IMR-90 (cell line): ENCODE results near the gene VCL. TPM values are rescaled to one million over a fixed set of nuclear protein-coding genes. Genes with fewer than 3 reads are reported as not detected.

Experiments used
- ATAC-seq: fragments of 200-7000 bp; cut with Tn5 transposase; 2 replicates; pipeline ENCODE4 v1.9.1; 2020; ENCODE audit warnings: low read depth, mild to moderate bottlenecking, moderate library complexity
- BruUV-seq: library from RNA; stranded (reverse); fragments of 400-500 nt; replicated peaks from 2 replicates; lab custom pipeline; 2021; lab: Mats Ljungman, UMichigan
- CTCF ChIA-PET: fragments of 300-600 bp; formaldehyde crosslinking; extraction: SDS; loops from one replicate; lab custom pipeline; 2021; ENCODE audit warnings: antibody characterized with exemption; lab: Yijun Ruan, JAX
- POLR2A ChIA-PET: fragments of 300-600 bp; sonication (Branson Sonifier 250); formaldehyde crosslinking; loops from one replicate; lab custom pipeline; 2022; ENCODE audit warnings: antibody characterized with exemption; ENCODE audit not compliant: unreplicated experiment; lab: Charles Lee
- DNase-seq: peaks from one replicate; pipeline ENCODE4 v3.0.0; 2013
- H2AFZ ChIP-seq: replicated peaks from 2 replicates; pipeline ENCODE3; 2013; ENCODE audit warnings: low read length, mild to moderate bottlenecking; ENCODE audit not compliant: poor library complexity
- H2AK5ac ChIP-seq: 2 replicates; pipeline ENCODE4 v1.6.1; 2013; ENCODE audit warnings: low read depth, low read length, inconsistent platforms
- H2AK9ac ChIP-seq: replicated peaks from 2 replicates; pipeline ENCODE3; 2013; ENCODE audit warnings: mild to moderate bottlenecking, low read depth, low read length, moderate library complexity; ENCODE audit not compliant: poor library complexity
- H2BK120ac ChIP-seq: 2 replicates; pipeline ENCODE4 v1.6.1; 2013; ENCODE audit warnings: low read depth, low read length, inconsistent platforms
- H2BK15ac ChIP-seq: 3 replicates; pipeline ENCODE4 v1.6.1; 2013; ENCODE audit warnings: low read depth, low read length, inconsistent platforms
- H2BK20ac ChIP-seq: 2 replicates; pipeline ENCODE4 v1.6.1; 2013; ENCODE audit warnings: low read depth, mild to moderate bottlenecking, inconsistent platforms, low read length, moderate library complexity
- H2BK5ac ChIP-seq: 2 replicates; pipeline ENCODE4 v1.6.1; 2013; ENCODE audit warnings: mild to moderate bottlenecking, low read depth, low read length, inconsistent platforms; ENCODE audit not compliant: poor library complexity, severe bottlenecking
- H3K14ac ChIP-seq: replicated peaks from 2 replicates; pipeline ENCODE4 v1.6.1; 2013; ENCODE audit warnings: low read depth, low read length, inconsistent platforms
- H3K18ac ChIP-seq: 2 replicates; pipeline ENCODE4 v1.6.1; 2013; ENCODE audit warnings: low read depth, low read length, control low read depth
- H3K23ac ChIP-seq: 2 replicates; pipeline ENCODE4 v1.6.1; 2013; ENCODE audit warnings: low read depth, low read length, inconsistent platforms
- H3K27ac ChIP-seq: 2 replicates; pipeline ENCODE4 v1.5.1; 2013; ENCODE audit warnings: mild to moderate bottlenecking, control low read depth, low read length; ENCODE audit not compliant: insufficient read depth
- H3K27me3 ChIP-seq: 2 replicates; pipeline ENCODE4 v1.6.1; 2013; ENCODE audit warnings: low read length; ENCODE audit not compliant: control insufficient read depth, insufficient read depth
- H3K36me3 ChIP-seq: 2 replicates; pipeline ENCODE4 v1.6.1; 2013; ENCODE audit warnings: low read length, mixed read lengths; ENCODE audit not compliant: control insufficient read depth, insufficient read depth
- H3K4ac ChIP-seq: 2 replicates; pipeline ENCODE4 v1.6.1; 2013; ENCODE audit warnings: low read depth, low read length, inconsistent platforms
- H3K4me1 ChIP-seq: 2 replicates; pipeline ENCODE4 v1.6.1; 2013; ENCODE audit warnings: low read length, mixed read lengths; ENCODE audit not compliant: control insufficient read depth, insufficient read depth
- H3K4me2 ChIP-seq: 2 replicates; pipeline ENCODE4 v1.6.1; 2013; ENCODE audit warnings: low read depth, mild to moderate bottlenecking, control low read depth, low read length, moderate library complexity
- H3K4me3 ChIP-seq: 2 replicates; pipeline ENCODE4 v1.5.1; 2013; ENCODE audit warnings: low read depth, mild to moderate bottlenecking, control low read depth, low read length, moderate library complexity; ENCODE audit not compliant: insufficient read depth
- H3K56ac ChIP-seq: 2 replicates; pipeline ENCODE4 v1.6.1; 2013; ENCODE audit warnings: low read length, inconsistent platforms; ENCODE audit not compliant: insufficient read depth; ENCODE audit errors: extremely low read depth
- H3K79me1 ChIP-seq, 2 experiments: 2 replicates each; pipeline ENCODE4 v1.6.1; 2013; ENCODE audit warnings: low read length in 2 of 2, inconsistent platforms in 1 of 2, low read depth in 1 of 2
- H3K9ac ChIP-seq: 2 replicates; pipeline ENCODE4 v1.6.1; 2013; ENCODE audit warnings: low read depth, low read length, control low read depth
- H3K9me1 ChIP-seq: 2 replicates; pipeline ENCODE4 v1.6.1; 2013; ENCODE audit warnings: low read length, inconsistent platforms; ENCODE audit not compliant: insufficient read depth
- H3K9me3 ChIP-seq: 2 replicates; pipeline ENCODE4 v1.6.1; 2013; ENCODE audit warnings: low read length; ENCODE audit not compliant: control insufficient read depth, insufficient read depth
- H4K20me1 ChIP-seq: 2 replicates; pipeline ENCODE4 v1.6.1; 2013; ENCODE audit warnings: low read length, inconsistent platforms; ENCODE audit not compliant: insufficient read depth
- H4K5ac ChIP-seq: 2 replicates; pipeline ENCODE4 v1.6.1; 2013; ENCODE audit warnings: mild to moderate bottlenecking, low read depth, low read length, control low read depth
- H4K8ac ChIP-seq, 2 experiments: 2 replicates each; pipeline ENCODE4 v1.6.1; 2013; ENCODE audit warnings: low read depth in 2 of 2, low read length in 2 of 2, control low read depth in 1 of 2, inconsistent platforms in 1 of 2
- H4K91ac ChIP-seq: 2 replicates; pipeline ENCODE4 v1.6.1; 2013; ENCODE audit warnings: low read depth, low read length, inconsistent platforms; ENCODE audit not compliant: insufficient read depth
- ELK1 ChIP-seq: fragments of 150-350 bp; IDR thresholded peaks from 2 replicates; pipeline ENCODE4 v1.6.1; 2016; ENCODE audit warnings: low read depth, mild to moderate bottlenecking, low read length, moderate library complexity, borderline replicate concordance
- MAFK ChIP-seq: IDR thresholded peaks from 2 replicates; pipeline ENCODE4 v1.6.1; 2012; ENCODE audit warnings: low read depth, low read length, improper control_type of control experiment
- RCOR1 ChIP-seq: IDR thresholded peaks from 2 replicates; pipeline ENCODE4 v1.6.1; 2012; ENCODE audit warnings: mild to moderate bottlenecking, low read length, improper control_type of control experiment; ENCODE audit not compliant: insufficient replicate concordance
- SMC3 ChIP-seq: fragments of 150-350 bp; IDR thresholded peaks from 2 replicates; pipeline ENCODE4 v1.6.1; 2016; ENCODE audit warnings: low read depth, mild to moderate bottlenecking, antibody characterized with exemption, low read length, moderate library complexity
- WGBS, 2 experiments: methylation state at CpG; one replicate each; pipeline versions ENCODE4 v1.1.5 to v1.1.7; 2013; ENCODE audit warnings: missing lambda C conversion rate in 2 of 2; ENCODE audit not compliant: insufficient read length in 1 of 2; ENCODE audit errors: extremely low coverage in 2 of 2; 5-methylcytosine and 5-hydroxymethylcytosine counted together
- dilution Hi-C: fragments of 300-500 bp; cut with HindIII; formaldehyde crosslinking; loops from one replicate; pipeline ENCODE4 v1.14.3; 2018; ENCODE audit warnings: low sequenced_read_pairs; ENCODE audit not compliant: unreplicated experiment
- in situ Hi-C: fragments of 300-500 bp; cut with MboI; formaldehyde crosslinking; loops from 3 replicates; pipeline ENCODE4 v1.14.3; 2019; ENCODE audit warnings: low sequenced_read_pairs, inconsistent platforms, mixed read lengths
- intact Hi-C: fragments of 100-400 bp; cut with micrococcal nuclease; formaldehyde crosslinking; loops from 2 replicates; pipeline ENCODE4 v1.10.0; 2022
- polyA plus RNA-seq, 3 experiments: library from polyadenylated mRNA; depleted of rRNA; stranded (reverse); fragments of >200 nt; gene quantifications; 2 replicates each; pipeline ENCODE4 v1.2.3, GENCODE V29; 2012; ENCODE audit warnings: low replicate concordance in 1 of 3
- total RNA-seq: library from RNA; depleted of rRNA; stranded (reverse); fragments of >200 nt; gene quantifications from 2 replicates; pipeline ENCODE4 v1.2.3, GENCODE V29; 2012

VCL gene
- total and polyA plus RNA-seq, 2 of the 4 experiments (the other 2 are of a cell fraction): 227 to 283 TPM

GRCh38 chr10:74058071-74058470, 60.2 kb downstream of the VCL start:
- Histone ChIP-seq H4K20me1 (peaks cover 80% of the 10 kb centered on the region), H2AK9ac (no peak overlapping the region), H4K91ac (no peak overlapping the region), H3K36me3 (peaks cover 5% of the 10 kb centered on the region), H2BK5ac (peak overlapping the region; percentile 3), H2BK15ac (no peak overlapping the region), H4K5ac (no peak overlapping the region), H3K23ac (no peak overlapping the region), H3K56ac (no peak overlapping the region), H3K9ac (no peak overlapping the region), H3K27me3 (no peaks in the 10 kb centered on the region), H2AK5ac (no peak overlapping the region), H2BK120ac (no peak overlapping the region), H3K18ac (no peak overlapping the region), H3K9me3 (peaks cover 3% of the 10 kb centered on the region; the same call in 1 of the 2 replicates), H3K27ac (no peak overlapping the region), H2BK20ac (no peak overlapping the region; the same call in 1 of the 2 replicates), H3K4me1 (peaks cover 22% of the 10 kb centered on the region), H3K4me2 (no peak overlapping the region), H3K14ac (no peak overlapping the region), H3K4ac (no peak overlapping the region), H2AFZ (no peak overlapping the region), H4K8ac (no peak overlapping the region; a peak in 1 of 4 replicates), H3K4me3 (no peak overlapping the region), H3K79me1 (peaks cover 4 to 62% of the 10 kb centered on the region in 2 experiments; a peak in 3 of 4 replicates), H3K9me1 (peaks cover 24% of the 10 kb centered on the region)
- POLR2A ChIA-PET: no interaction called here
- dilution Hi-C loops (no loop called here), intact Hi-C loops (no loop called here), in situ Hi-C loops (no loop called here)
- no CpG with 5 or more reads among the region's 4 CpGs for WGBS, 2 experiments
- TF ChIP-seq MAFK (no peak), RCOR1 (no peak), SMC3 (no peak), ELK1 (no peak)
- no TSS peak for BruUV-seq
- CTCF ChIA-PET: no interaction called here
- DNase-seq (no peak), ATAC-seq (no peak)
